ENCODE measurements around the gene INPP5D. TPM values are rescaled to one million over a fixed set of nuclear protein-coding genes. Genes with fewer than 3 reads are reported as not detected.

The INPP5D gene
- total and polyA plus RNA-seq, 2 of the 13 experiments (the other 11 are each of a cell fraction or from before 2014, with no cell fraction given) = 16.7 to 18.0 TPM

- TF ChIP-seq MIER2 (CRISPR knock-in tag; IDR thresholded peaks at IDR 0.05) = no peak
- no peak for TF ChIP-seq ZNF543 (CRISPR knock-in tag; IDR thresholded peaks at IDR 0.05)
- no peak for TF ChIP-seq SNAPC5 (CRISPR knock-in tag; IDR thresholded peaks at IDR 0.05; ENCODE audit: borderline replicate concordance)
- TF ChIP-seq ZSCAN25 (CRISPR knock-in tag; IDR thresholded peaks at IDR 0.05) = no peak
- no peak for TF ChIP-seq POLR2A (IDR thresholded peaks at IDR 0.05; ENCODE audit: insufficient read depth in 1 of 2, low read depth in 2 of 2, low read length in 2 of 2)
Measured at GRCh38 chr2:233219848-233220247, 159.7 kb downstream of the INPP5D start (continued).

- H3K79me2 ChIP-seq (ENCODE audit: insufficient read depth, low read length) = no peaks in the 10 kb centered on the region
- H3K4me3 ChIP-seq (replicated peaks in 1 of 3; ENCODE audit: insufficient read depth in 1 of 3, low read depth in 2 of 3, low read length in 3 of 3) = no peak overlapping the region
- H3K27ac ChIP-seq (ENCODE audit: extremely low read length, insufficient read depth, low read length) = no peak overlapping the region
- POLR2A ChIA-PET = no interaction called here
- no peaks in the 10 kb centered on the region for H4K20me1 ChIP-seq (ENCODE audit: insufficient read depth, low read length)
- no peak for DNase-seq (ENCODE audit: low spot score)
- no peak for TF ChIP-seq SOX5 (CRISPR knock-in tag; IDR thresholded peaks at IDR 0.05; ENCODE audit: borderline replicate concordance)
- no peak for TF ChIP-seq GZF1 (CRISPR knock-in tag; IDR thresholded peaks at IDR 0.05)
- no peak for TF ChIP-seq BORCS8-MEF2B (CRISPR knock-in tag; IDR thresholded peaks at IDR 0.05)
- peak; percentile 31 for TF ChIP-seq TEAD3 (CRISPR knock-in tag; optimal IDR thresholded peaks at IDR 0.05; ENCODE audit: borderline replicate concordance)
- TF ChIP-seq TAF15 (IDR thresholded peaks at IDR 0.05; ENCODE audit: low read depth, low read length, poor library complexity, severe bottlenecking) = no peak
- no peak for TF ChIP-seq IRF1 (CRISPR knock-in tag; IDR thresholded peaks at IDR 0.05; ENCODE audit: low read depth)
- peak; percentile 47 for TF ChIP-seq HNF4A (CRISPR knock-in tag; IDR thresholded peaks at IDR 0.05)
- TF ChIP-seq HNF4G (IDR thresholded peaks at IDR 0.05; ENCODE audit: borderline replicate concordance, low read depth, low read length) = no peak
- no peak for TF ChIP-seq HNF4G (CRISPR knock-in tag; IDR thresholded peaks at IDR 0.05; ENCODE audit: borderline replicate concordance, low read depth)
- no peak for TF ChIP-seq IKZF4 (CRISPR knock-in tag; IDR thresholded peaks at IDR 0.05; ENCODE audit: borderline replicate concordance, low read depth, not compliant biosample characterization)
- TF ChIP-seq ZNF414 (CRISPR knock-in tag; IDR thresholded peaks at IDR 0.05) = no peak
- TF ChIP-seq ZSCAN22 (CRISPR knock-in tag; IDR thresholded peaks at IDR 0.05) = 0 out of 2 replicates have a peak, but pooled peaks have one; percentile 64
- H3K4me1 ChIP-seq (ENCODE audit: insufficient read depth, low read length) = peaks cover 15% of the 10 kb centered on the region
- WGBS (ENCODE audit: low lambda C conversion rate) = 24% methylated on average over 2 of the region's 2 CpGs
- H3K4me2 ChIP-seq (ENCODE audit: low read depth, low read length) = no peak overlapping the region
- FAIRE-seq = no peak
- CTCF ChIA-PET (ENCODE audit: low intra/inter-chr PET ratio, low total read pairs) = no interaction called here
- H3K36me3 ChIP-seq (replicated peaks in 1 of 2; ENCODE audit: control insufficient read depth in 1 of 2, insufficient read depth in 2 of 2, low read length in 2 of 2) = no peaks in the 10 kb centered on the region
- no peak overlapping the region for H3K9ac ChIP-seq (ENCODE audit: insufficient read depth, low read depth, low read length)
- no TSS peak for BruUV-seq (replicated peaks)
- no peak overlapping the region for H2AFZ ChIP-seq (ENCODE audit: low read length)
- intact Hi-C loops (cut with micrococcal nuclease; ENCODE audit: unreplicated experiment) (no loop called here), in situ Hi-C loops (cut with HindIII; ENCODE audit: extremely low pct_ligation_motif_present, low pct_unique_long_range_greater_than_20kb) (no loop called here)
- H3K9me3 ChIP-seq (ENCODE audit: low read length) = no peaks in the 10 kb centered on the region
- peak; percentile 61 for ATAC-seq
- H3K27me3 ChIP-seq (ENCODE audit: control insufficient read depth in 1 of 2, insufficient read depth in 2 of 2, low read length in 2 of 2) = 0 out of 5 replicates have a peak, but pooled peaks cover 0 to 2% of the 10 kb centered on the region in 2 experiments
Measured at GRCh38 chr2:233221378-233222063, 161.4 kb downstream of the INPP5D start.
